OCI-LY1 (cell line): ENCODE data around the gene PGAM2.
"Not testable (repeated sequence)": the region's sequence is repeated elsewhere in the genome, so short reads cannot be mapped to it uniquely, and the experiment has no call there.

Source experiments
- H2AFZ ChIP-seq: fragments of 200-600 bp; sonication (generic), shearing (Covaris generic); 2 replicates; pipeline ENCODE4 v1.6.0; 2014; ENCODE audit warnings: antibody characterized with exemption, mild to moderate bottlenecking, low read length
- H3F3A ChIP-seq: fragments of 200-600 bp; sonication (generic), shearing (Covaris generic); 2 replicates; pipeline ENCODE4 v1.6.0; 2014; ENCODE audit warnings: mild to moderate bottlenecking, antibody characterized with exemption, low read length, moderate library complexity; ENCODE audit not compliant: insufficient read depth
- H3K27ac ChIP-seq: fragments of 200-600 bp; sonication (generic); 2 replicates; pipeline ENCODE4 v1.5.1; 2014; ENCODE audit warnings: low read length, mixed run types, mild to moderate bottlenecking, low read depth; ENCODE audit not compliant: poor library complexity, severe bottlenecking
- H3K27me3 ChIP-seq: fragments of 200-600 bp; sonication (generic); 2 replicates; pipeline ENCODE4 v1.6.0; 2014; ENCODE audit warnings: antibody characterized with exemption, mild to moderate bottlenecking, low read length, moderate library complexity; ENCODE audit not compliant: insufficient read depth
- H3K36me3 ChIP-seq: fragments of 200-600 bp; sonication (generic); 2 replicates; pipeline ENCODE4 v1.6.1; 2014; ENCODE audit warnings: mild to moderate bottlenecking, antibody characterized with exemption, low read length, moderate library complexity, mixed read lengths; ENCODE audit not compliant: insufficient read depth
- H3K4me1 ChIP-seq: fragments of 200-600 bp; sonication (generic); 2 replicates; pipeline ENCODE4 v1.5.1; 2014; ENCODE audit warnings: mild to moderate bottlenecking, low read length, moderate library complexity; ENCODE audit not compliant: insufficient read depth, severe bottlenecking
- H3K4me2 ChIP-seq: fragments of 200-600 bp; sonication (generic), shearing (Covaris generic); 2 replicates; pipeline ENCODE4 v1.6.1; 2014; ENCODE audit warnings: low read length
- H3K4me3 ChIP-seq: fragments of 200-600 bp; sonication (generic); 2 replicates; pipeline ENCODE4 v1.5.1; 2014; ENCODE audit warnings: low read length, low read depth, mild to moderate bottlenecking, mixed read lengths; ENCODE audit not compliant: poor library complexity, severe bottlenecking
- H3K79me2 ChIP-seq: fragments of 200-600 bp; shearing (Covaris generic); 2 replicates; pipeline ENCODE4 v1.6.1; 2016; ENCODE audit warnings: mixed run types, low read length, mixed read lengths; ENCODE audit not compliant: insufficient read depth
- H3K9ac ChIP-seq: fragments of 200-600 bp; sonication (generic), shearing (Covaris generic); 2 replicates; pipeline ENCODE4 v1.6.1; 2014; ENCODE audit warnings: mild to moderate bottlenecking, low read length, mixed read lengths
- H3K9me2 ChIP-seq: fragments of 200-600 bp; sonication (generic), shearing (Covaris generic); 2 replicates; pipeline ENCODE4 v1.6.1; 2014; ENCODE audit warnings: low read depth, mild to moderate bottlenecking, low read length, mixed read lengths
- H3K9me3 ChIP-seq: fragments of 200-600 bp; shearing (Covaris generic); 2 replicates; pipeline ENCODE4 v1.6.1; 2014; ENCODE audit warnings: low read length, mixed read lengths
- H4K20me1 ChIP-seq: fragments of 200-600 bp; sonication (generic), shearing (Covaris generic); 2 replicates; pipeline ENCODE4 v1.6.0; 2016; ENCODE audit warnings: mild to moderate bottlenecking, low read length; ENCODE audit not compliant: insufficient read depth
- CTCF ChIP-seq: fragments of 200-600 bp; sonication (generic), shearing (Covaris generic); IDR thresholded peaks from 2 replicates; pipeline ENCODE4 v1.5.1; 2017; ENCODE audit warnings: mild to moderate bottlenecking, antibody characterized with exemption, low read length, moderate library complexity, mixed read lengths

PGAM2 gene

GRCh38 chr7:44019825-44020224 lies 45.5 kb downstream of the PGAM2 start:
- not testable (repeated sequence) for H3K4me2 ChIP-seq, H3K9ac ChIP-seq, H3K27ac ChIP-seq

GRCh38 chr7:44018857-44019807 lies 46.2 kb downstream of the PGAM2 start:
- Histone ChIP-seq H3K4me2 (peak overlapping the region; percentile 65), H3K27ac (peak overlapping the region; percentile 14), H3K4me1 (peaks cover 15% of the 10 kb centered on the region), H3K4me3 (peak overlapping the region; percentile 71), H3K9ac (peak overlapping the region; percentile 75)
- not testable (repeated sequence) for H3K9me3 ChIP-seq, H3K9me2 ChIP-seq, H3K36me3 ChIP-seq, H4K20me1 ChIP-seq, H2AFZ ChIP-seq, H3F3A ChIP-seq, H3K79me2 ChIP-seq, H3K27me3 ChIP-seq
- peak; percentile 76 for TF ChIP-seq CTCF

More at GRCh38 chr7:44019825-44020224, 45.5 kb downstream of the PGAM2 start:
- not testable (repeated sequence) for H3K27me3 ChIP-seq, H3K9me3 ChIP-seq, H4K20me1 ChIP-seq, H3K4me3 ChIP-seq, H2AFZ ChIP-seq, H3K9me2 ChIP-seq, H3F3A ChIP-seq, H3K36me3 ChIP-seq, H3K79me2 ChIP-seq
- H3K4me1 ChIP-seq = peaks cover 15% of the 10 kb centered on the region

- H3K4me1 ChIP-seq = peaks cover 10% of the 10 kb centered on the region
- H3K79me2 ChIP-seq, H3K27me3 ChIP-seq, H3K9me3 ChIP-seq, H3K27ac ChIP-seq, H3K9ac ChIP-seq, H3K4me2 ChIP-seq, H3F3A ChIP-seq, H4K20me1 ChIP-seq, H3K4me3 ChIP-seq, H2AFZ ChIP-seq, H3K9me2 ChIP-seq: not testable (repeated sequence)
- peaks cover 11% of the 10 kb centered on the region; the same call in 1 of the 2 replicates for H3K36me3 ChIP-seq
Observed at GRCh38 chr7:44015090-44015489, 50.3 kb downstream of the PGAM2 start.
